ENCODE measurements around the gene ADGRF3. TPM values are rescaled to one million over a fixed set of nuclear protein-coding genes. Genes with fewer than 3 reads are reported as not detected.
A peak's percentile ranks its signal among the peaks of the same experiment; 100 is the strongest.
"Not testable (repeated sequence)": the region's sequence is repeated elsewhere in the genome, so short reads cannot be mapped to it uniquely, and the experiment has no call there.

Gene ADGRF3
- total RNA-seq, 1 donor from 2014 or later: 0.49 TPM

DNA sequence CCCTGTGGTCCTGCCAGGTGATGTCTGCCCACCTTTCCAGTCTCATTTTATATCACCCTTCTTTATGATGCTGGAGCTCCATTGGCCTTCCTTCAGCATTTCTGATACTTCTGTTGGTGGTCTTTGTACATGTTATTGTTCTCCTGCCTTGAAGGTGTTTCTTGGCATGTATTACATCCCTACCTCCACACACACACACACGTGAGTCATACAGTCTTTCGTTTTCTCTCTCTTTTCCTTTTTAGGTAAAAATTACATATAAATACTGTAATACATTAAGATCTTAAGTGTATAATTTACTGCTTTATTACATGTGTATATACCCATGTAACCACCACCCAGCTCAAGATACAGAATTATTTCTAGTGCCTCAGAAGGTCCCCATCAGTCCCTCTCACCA lies 10.2 kb upstream of the ADGRF3 start:
- TF ChIP-seq POLR2A (IDR thresholded peaks at IDR 0.05) (no peak), CTCF (IDR thresholded peaks at IDR 0.05) (no peak), POLR2AphosphoS5 (IDR thresholded peaks at IDR 0.05; ENCODE audit: insufficient read depth in 1 of 2, low read depth in 1 of 2) (no peak)
- intact Hi-C loops (cut with DNase I): no loop called here
- Histone ChIP-seq H3K4me3 (no peak overlapping the region), H3K36me3 (no peaks in the 10 kb centered on the region), H3K27ac (peak overlapping the region; percentile 71), H3K9me3 (no peaks in the 10 kb centered on the region), H3K4me1 (peaks cover 50% of the 10 kb centered on the region), H3K27me3 (no peaks in the 10 kb centered on the region)
- DNase-seq (ENCODE audit: extremely low spot score in 2 of 2): no peak

- H3K36me3 ChIP-seq: no peaks in the 10 kb centered on the region
- TF ChIP-seq POLR2A (IDR thresholded peaks at IDR 0.05) (no peak), POLR2AphosphoS5 (IDR thresholded peaks at IDR 0.05; ENCODE audit: insufficient read depth in 1 of 2, low read depth in 1 of 2) (no peak), CTCF (IDR thresholded peaks at IDR 0.05) (no peak)
- intact Hi-C loops (cut with DNase I): no loop called here
Observed at GRCh38 chr2:26356111-26356510, 9.5 kb upstream of the ADGRF3 start.

GRCh38 chr2:26355038-26355995 lies 8.7 kb upstream of the ADGRF3 start:
- no peak for TF ChIP-seq CTCF (IDR thresholded peaks at IDR 0.05)
- TF ChIP-seq POLR2AphosphoS5 (IDR thresholded peaks at IDR 0.05; ENCODE audit: insufficient read depth in 1 of 2, low read depth in 1 of 2): peak in 1 of 2 donors; percentile 71
- no peak for TF ChIP-seq POLR2A (IDR thresholded peaks at IDR 0.05)
- peaks cover 44% of the 10 kb centered on the region for H3K4me1 ChIP-seq
- intact Hi-C loops (cut with DNase I): no loop called here
- no peaks in the 10 kb centered on the region for H3K27me3 ChIP-seq
- peak overlapping the region; percentile 71 for H3K27ac ChIP-seq
- no peaks in the 10 kb centered on the region for H3K9me3 ChIP-seq
- H3K4me3 ChIP-seq: no peak overlapping the region
- H3K36me3 ChIP-seq: no peaks in the 10 kb centered on the region
- DNase-seq (ENCODE audit: extremely low spot score in 2 of 2): no peak

More at GRCh38 chr2:26356111-26356510, 9.5 kb upstream of the ADGRF3 start:
- Histone ChIP-seq H3K4me3 (no peak overlapping the region), H3K27me3 (no peaks in the 10 kb centered on the region), H3K27ac (peak overlapping the region; percentile 71), H3K9me3 (no peaks in the 10 kb centered on the region), H3K4me1 (peaks cover 50% of the 10 kb centered on the region)
- DNase-seq (ENCODE audit: extremely low spot score in 2 of 2): no peak

GRCh38 chr2:26354469-26354868 lies 7.9 kb upstream of the ADGRF3 start:
- intact Hi-C loops (cut with DNase I); H3K4me3 ChIP-seq; H3K9me3 ChIP-seq; H3K27me3 ChIP-seq; DNase-seq (ENCODE audit: extremely low spot score in 2 of 2); H3K36me3 ChIP-seq: not testable (repeated sequence)
- Histone ChIP-seq H3K27ac (peak overlapping the region; percentile 71), H3K4me1 (peaks cover 35% of the 10 kb centered on the region)

- Histone ChIP-seq H3K27ac (no peak overlapping the region), H3K9me3 (no peaks in the 10 kb centered on the region), H3K27me3 (no peaks in the 10 kb centered on the region), H3K36me3 (no peaks in the 10 kb centered on the region), H3K4me1 (peaks cover 26% of the 10 kb centered on the region), H3K4me3 (no peak overlapping the region)
- intact Hi-C loops (cut with DNase I): no loop called here
- no peak for DNase-seq (ENCODE audit: extremely low spot score in 2 of 2)
- no peak for TF ChIP-seq CTCF (IDR thresholded peaks at IDR 0.05)
- no peak for TF ChIP-seq POLR2A (IDR thresholded peaks at IDR 0.05)
- TF ChIP-seq POLR2AphosphoS5 (IDR thresholded peaks at IDR 0.05; ENCODE audit: insufficient read depth in 1 of 2, low read depth in 1 of 2): peak in 1 of 2 donors; percentile 63
Observed at GRCh38 chr2:26352892-26353291, 6.3 kb upstream of the ADGRF3 start.
